Activated naive CD8-positive, alpha-beta T cell treated with anti-CD3 and anti-CD28 coated beads, Interleukin-2, amount 50 U/mL, for 24 hours (primary cell): ENCODE results near the gene TCF4.

Source experiments
- ATAC-seq: fragments of 150-1000 bp; cut with Tn5 transposase; one replicate; pipeline ENCODE4 v1.10.0; 2021
- DNase-seq: peaks from one replicate; pipeline ENCODE4 v3.0.0; 2021
- H3K27ac Mint-ChIP-seq: one replicate; pipeline ENCODE4 v1.8.0; 2021; ENCODE audit warnings: mild to moderate bottlenecking, mixed read lengths
- H3K27me3 Mint-ChIP-seq: one replicate; pipeline ENCODE4 v1.8.0; 2021; ENCODE audit warnings: mixed read lengths
- H3K36me3 Mint-ChIP-seq: one replicate; pipeline ENCODE4 v1.8.0; 2021; ENCODE audit warnings: low read depth, mixed read lengths
- H3K4me1 Mint-ChIP-seq: one replicate; pipeline ENCODE4 v1.8.0; 2021; ENCODE audit warnings: mixed read lengths
- H3K4me3 Mint-ChIP-seq: one replicate; pipeline ENCODE4 v1.8.0; 2021; ENCODE audit warnings: mild to moderate bottlenecking, moderate library complexity, mixed read lengths
- H3K9me3 Mint-ChIP-seq: one replicate; pipeline ENCODE4 v1.8.0; 2021; ENCODE audit warnings: mixed read lengths

Gene TCF4

DNA sequence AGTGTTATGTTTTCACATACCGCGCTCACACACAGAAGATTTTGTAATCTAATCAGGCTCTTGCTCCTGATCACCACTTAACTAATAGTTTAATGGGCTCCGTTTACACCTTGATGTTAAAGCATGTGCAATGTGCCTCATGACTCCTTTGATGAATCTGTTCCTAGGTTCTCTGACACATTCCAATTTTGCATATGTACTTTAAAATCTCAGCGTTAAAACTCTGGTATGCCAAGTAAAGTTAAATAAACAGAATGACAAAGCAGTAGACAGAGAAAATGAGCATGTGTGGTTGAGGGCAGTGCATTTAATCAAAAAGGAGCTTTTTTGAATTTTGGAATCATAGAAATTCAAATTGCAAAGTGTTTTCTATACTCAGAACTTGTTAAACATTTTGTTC, 96.4 kb downstream of the TCF4 start:
- no peak overlapping the region for H3K4me3 Mint-ChIP-seq
- H3K27me3 Mint-ChIP-seq: peaks cover 4% of the 10 kb centered on the region
- H3K27ac Mint-ChIP-seq: no peak overlapping the region
- H3K9me3 Mint-ChIP-seq: no peaks in the 10 kb centered on the region
- H3K36me3 Mint-ChIP-seq: no peaks in the 10 kb centered on the region
- ATAC-seq (no peak), DNase-seq (no peak)
- peaks cover 13% of the 10 kb centered on the region for H3K4me1 Mint-ChIP-seq

DNA sequence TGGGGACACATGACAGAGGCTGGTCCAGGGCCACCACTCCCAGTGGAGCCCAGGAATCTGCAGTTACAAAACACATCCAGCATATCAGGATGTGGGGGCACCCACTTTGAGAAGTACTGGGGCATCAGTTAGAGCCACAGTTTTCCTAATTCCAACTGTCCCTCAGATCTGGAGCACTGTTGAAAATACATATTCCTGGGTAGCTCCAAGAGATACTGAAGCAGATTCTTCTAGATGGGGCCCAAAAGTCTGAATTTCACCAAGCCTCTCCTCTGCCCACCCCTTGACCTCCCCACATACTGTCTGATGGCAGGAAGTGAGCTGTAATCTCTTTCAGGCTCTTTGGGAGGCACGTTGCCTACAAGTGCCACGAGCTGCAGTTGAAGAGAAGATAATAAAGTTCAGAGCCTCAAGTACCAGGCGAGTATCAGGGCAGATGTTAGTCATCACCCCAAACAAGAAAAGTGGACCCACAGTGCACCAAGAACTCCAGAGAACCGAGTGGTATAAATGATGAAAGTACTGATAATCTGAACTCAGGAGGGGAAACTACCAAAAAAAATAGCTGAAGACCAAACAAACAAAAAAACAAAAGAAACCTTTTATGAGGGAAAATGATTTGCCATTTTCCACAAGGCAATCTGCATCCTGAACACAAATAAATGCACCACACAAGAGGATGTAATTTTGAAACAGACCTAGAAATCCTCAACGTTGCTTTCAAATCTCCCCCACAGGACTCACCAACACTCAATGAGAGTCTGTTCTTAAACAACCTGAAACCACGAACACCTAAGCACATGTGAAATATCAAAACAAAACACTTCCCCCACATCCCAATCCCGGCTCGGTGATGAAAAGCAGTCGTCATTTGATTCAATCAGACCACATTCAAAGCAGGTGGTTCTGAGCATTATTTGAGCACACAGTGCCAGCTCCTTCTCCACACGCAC, 98.7 kb downstream of the TCF4 start:
- peak; percentile 14 for DNase-seq
- Mint-ChIP-seq H3K4me1 (peaks cover 20% of the 10 kb centered on the region), H3K4me3 (peak overlapping the region; percentile 7), H3K9me3 (no peaks in the 10 kb centered on the region), H3K27ac (peak overlapping the region; percentile 80), H3K36me3 (no peaks in the 10 kb centered on the region), H3K27me3 (peaks cover 7% of the 10 kb centered on the region)
- peak; percentile 79 for ATAC-seq

DNA sequence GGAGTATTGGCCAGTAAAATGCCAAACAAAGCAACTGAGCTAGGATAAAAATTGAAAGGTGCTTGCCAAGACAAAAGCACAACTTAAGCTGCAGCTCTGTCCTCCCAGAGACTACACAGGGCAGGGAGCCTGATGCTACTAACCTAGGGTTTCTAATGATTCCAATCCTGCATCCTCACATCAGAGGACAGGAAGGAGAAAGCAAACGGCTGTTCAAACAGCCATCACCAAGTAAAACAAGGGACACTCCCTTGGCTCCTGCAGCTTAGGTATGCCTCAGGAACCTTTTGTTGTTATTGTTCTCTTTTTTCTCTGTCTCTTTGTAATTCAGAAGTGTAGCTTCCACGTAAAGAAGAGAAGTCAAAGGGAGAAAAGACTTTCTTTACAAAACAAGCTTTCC, 99.5 kb downstream of the TCF4 start:
- Mint-ChIP-seq H3K27ac (no peak overlapping the region), H3K9me3 (no peaks in the 10 kb centered on the region), H3K36me3 (no peaks in the 10 kb centered on the region), H3K4me1 (peaks cover 20% of the 10 kb centered on the region), H3K4me3 (no peak overlapping the region), H3K27me3 (peaks cover 7% of the 10 kb centered on the region)
- ATAC-seq (no peak), DNase-seq (no peak)

DNA sequence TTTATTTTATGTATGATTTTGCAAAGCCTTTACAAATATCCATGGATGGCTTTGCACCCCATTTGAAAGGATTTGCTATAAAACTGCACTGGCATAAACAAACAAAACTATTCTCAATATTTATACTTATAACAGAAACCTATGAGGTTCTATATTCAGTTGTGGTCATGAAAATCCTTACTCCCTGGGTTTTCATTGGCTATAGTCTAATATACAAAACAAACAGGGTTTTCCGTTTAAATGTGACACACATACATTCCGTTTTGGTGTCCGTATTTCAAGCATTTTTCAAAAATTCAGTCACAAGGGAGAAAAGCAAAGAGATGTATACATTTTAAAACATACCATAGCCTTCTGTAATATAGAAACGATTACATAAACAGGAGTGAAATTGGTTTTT, 100.0 kb downstream of the TCF4 start:
- Mint-ChIP-seq H3K4me3 (no peak overlapping the region), H3K27me3 (peaks cover 7% of the 10 kb centered on the region), H3K4me1 (peaks cover 20% of the 10 kb centered on the region), H3K36me3 (no peaks in the 10 kb centered on the region), H3K27ac (no peak overlapping the region), H3K9me3 (no peaks in the 10 kb centered on the region)
- no peak for DNase-seq
- ATAC-seq: no peak

DNA sequence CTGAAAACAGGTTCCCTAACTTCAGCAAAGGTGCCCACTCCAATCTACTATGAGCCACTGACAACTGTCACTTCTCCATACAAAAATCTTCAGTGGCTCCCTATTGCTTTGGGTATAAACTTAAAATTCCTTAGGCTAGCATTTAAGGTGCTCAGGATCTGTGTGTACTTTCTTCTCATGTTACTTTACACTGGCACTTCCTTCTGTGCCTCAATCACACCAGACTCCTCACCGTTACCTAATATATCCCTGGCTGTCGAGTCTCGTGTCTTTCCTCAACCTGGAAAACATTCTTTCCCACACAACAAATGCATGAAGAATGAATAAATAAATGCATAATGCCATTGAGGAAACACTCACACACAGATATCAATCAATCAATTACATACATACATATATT, 101.1 kb downstream of the TCF4 start:
- ATAC-seq: no peak
- no peak overlapping the region for H3K4me3 Mint-ChIP-seq
- H3K9me3 Mint-ChIP-seq: no peaks in the 10 kb centered on the region
- no peak for DNase-seq
- H3K27me3 Mint-ChIP-seq: peaks cover 5% of the 10 kb centered on the region
- peaks cover 20% of the 10 kb centered on the region for H3K4me1 Mint-ChIP-seq
- H3K27ac Mint-ChIP-seq: no peak overlapping the region
- no peaks in the 10 kb centered on the region for H3K36me3 Mint-ChIP-seq

DNA sequence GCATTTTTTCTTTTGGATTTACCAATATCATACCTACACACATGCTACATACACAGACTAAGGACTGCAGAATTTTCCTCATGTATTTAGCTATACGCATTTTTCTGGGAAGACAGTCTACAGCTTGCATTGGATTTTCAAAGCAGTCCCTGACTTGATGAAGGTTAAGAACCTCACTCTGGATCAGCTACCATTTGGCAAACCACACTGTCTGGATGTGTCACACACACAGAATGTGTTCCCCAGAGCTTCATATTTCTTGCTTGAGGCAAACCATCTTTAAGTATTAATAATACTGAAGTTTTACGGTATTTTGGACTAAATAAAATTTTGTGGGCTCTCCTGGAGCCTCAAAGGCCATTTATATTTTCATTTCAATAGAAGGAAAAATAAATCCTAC, 102.3 kb downstream of the TCF4 start:
- peaks cover 3% of the 10 kb centered on the region for H3K27me3 Mint-ChIP-seq
- H3K27ac Mint-ChIP-seq: no peak overlapping the region
- H3K9me3 Mint-ChIP-seq: no peaks in the 10 kb centered on the region
- DNase-seq (no peak), ATAC-seq (no peak)
- H3K4me1 Mint-ChIP-seq: peaks cover 20% of the 10 kb centered on the region
- H3K36me3 Mint-ChIP-seq: no peaks in the 10 kb centered on the region
- H3K4me3 Mint-ChIP-seq: no peak overlapping the region

DNA sequence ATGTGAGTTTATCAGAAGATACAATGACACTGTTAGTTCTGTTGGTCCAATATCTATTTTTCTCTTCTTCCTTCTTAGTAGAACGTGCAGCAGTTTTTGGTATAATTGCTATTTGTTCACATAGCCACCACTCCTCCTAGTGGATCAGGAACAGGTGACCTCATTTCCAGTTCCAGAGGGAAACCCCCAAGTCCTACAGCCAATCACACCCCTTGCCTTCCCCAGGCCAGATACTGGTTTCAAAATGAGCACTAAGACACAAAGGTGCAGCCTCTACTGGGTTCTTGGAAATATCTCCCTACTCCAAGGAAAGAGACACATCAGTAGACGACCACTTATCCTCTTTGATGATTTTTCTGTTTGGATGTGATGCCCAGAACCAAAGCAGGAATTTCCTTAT, 103.2 kb downstream of the TCF4 start:
- peaks cover 18% of the 10 kb centered on the region for H3K4me1 Mint-ChIP-seq
- no peaks in the 10 kb centered on the region for H3K9me3 Mint-ChIP-seq
- peaks cover 3% of the 10 kb centered on the region for H3K27me3 Mint-ChIP-seq
- no peak for DNase-seq
- H3K36me3 Mint-ChIP-seq: no peaks in the 10 kb centered on the region
- ATAC-seq: no peak
- H3K27ac Mint-ChIP-seq: no peak overlapping the region
- no peak overlapping the region for H3K4me3 Mint-ChIP-seq

DNA sequence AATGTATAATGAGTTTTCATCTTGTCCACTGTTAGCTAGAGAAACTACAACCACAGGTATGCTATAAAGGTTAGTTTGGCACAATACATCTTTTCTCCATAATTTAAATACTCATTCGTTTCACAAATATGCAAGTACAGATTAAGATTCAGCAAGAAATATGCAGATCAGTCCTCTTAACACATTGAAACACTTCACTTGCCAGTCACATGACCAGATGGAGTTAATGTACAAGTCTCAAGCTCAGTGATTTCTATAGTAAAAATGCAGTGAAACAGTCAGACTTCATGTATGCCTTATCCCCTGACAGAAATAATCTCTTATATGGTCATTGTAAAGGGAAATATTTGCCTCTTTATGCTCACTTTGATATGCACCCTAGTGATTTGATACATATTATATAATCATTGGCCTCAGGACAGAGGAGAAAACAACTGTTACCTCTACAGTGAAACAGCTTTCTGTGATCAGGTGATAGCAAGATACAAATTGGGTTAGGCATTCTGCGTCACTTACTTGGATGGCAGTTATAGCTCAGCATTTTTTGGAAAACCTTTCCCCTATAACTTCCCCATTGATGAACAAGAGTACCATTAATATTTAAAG, 104.6 kb downstream of the TCF4 start:
- Mint-ChIP-seq H3K27me3 (peaks cover 3% of the 10 kb centered on the region), H3K9me3 (no peaks in the 10 kb centered on the region), H3K27ac (no peak overlapping the region), H3K4me3 (no peak overlapping the region), H3K4me1 (peaks cover 7% of the 10 kb centered on the region), H3K36me3 (no peaks in the 10 kb centered on the region)
- no peak for DNase-seq
- no peak for ATAC-seq

DNA sequence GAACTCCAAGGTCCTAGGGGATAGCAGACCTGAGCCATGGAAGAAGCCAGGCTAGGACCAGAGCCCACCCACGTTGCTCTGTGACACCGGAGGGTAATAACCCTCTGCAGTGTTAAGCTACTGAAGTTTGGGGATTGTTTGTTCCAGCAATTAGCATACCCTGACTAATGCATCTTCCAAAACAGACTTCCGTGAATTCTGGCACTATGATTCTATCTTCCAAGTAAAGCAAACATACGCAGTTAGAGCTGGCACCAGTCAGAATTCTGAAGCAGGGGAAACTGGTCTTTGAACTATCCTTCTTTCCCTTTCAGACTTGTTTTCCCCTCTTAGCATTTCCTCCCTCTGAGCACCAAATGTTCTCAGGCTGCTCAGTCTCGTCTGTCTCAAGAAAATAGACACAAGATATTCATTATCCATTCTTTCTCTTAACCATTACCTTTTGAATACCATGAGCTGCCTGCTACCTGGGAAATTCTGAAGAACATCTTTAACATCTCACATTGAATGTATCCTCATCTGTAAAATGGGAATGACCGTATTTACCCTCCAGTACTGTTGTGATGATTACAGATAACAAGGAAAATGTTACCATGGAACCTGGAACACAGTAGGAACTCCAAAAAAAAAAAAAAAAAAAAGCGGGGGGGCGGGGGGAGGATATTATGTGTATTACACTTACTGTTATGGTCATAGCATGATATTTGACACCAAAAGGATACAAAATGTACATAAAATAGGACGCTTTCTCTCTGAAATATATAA, 108.2 kb downstream of the TCF4 start:
- Mint-ChIP-seq H3K9me3 (no peaks in the 10 kb centered on the region), H3K36me3 (no peaks in the 10 kb centered on the region), H3K27ac (no peak overlapping the region), H3K27me3 (no peaks in the 10 kb centered on the region), H3K4me1 (peaks cover 17% of the 10 kb centered on the region), H3K4me3 (no peak overlapping the region)
- ATAC-seq (no peak), DNase-seq (no peak)

DNA sequence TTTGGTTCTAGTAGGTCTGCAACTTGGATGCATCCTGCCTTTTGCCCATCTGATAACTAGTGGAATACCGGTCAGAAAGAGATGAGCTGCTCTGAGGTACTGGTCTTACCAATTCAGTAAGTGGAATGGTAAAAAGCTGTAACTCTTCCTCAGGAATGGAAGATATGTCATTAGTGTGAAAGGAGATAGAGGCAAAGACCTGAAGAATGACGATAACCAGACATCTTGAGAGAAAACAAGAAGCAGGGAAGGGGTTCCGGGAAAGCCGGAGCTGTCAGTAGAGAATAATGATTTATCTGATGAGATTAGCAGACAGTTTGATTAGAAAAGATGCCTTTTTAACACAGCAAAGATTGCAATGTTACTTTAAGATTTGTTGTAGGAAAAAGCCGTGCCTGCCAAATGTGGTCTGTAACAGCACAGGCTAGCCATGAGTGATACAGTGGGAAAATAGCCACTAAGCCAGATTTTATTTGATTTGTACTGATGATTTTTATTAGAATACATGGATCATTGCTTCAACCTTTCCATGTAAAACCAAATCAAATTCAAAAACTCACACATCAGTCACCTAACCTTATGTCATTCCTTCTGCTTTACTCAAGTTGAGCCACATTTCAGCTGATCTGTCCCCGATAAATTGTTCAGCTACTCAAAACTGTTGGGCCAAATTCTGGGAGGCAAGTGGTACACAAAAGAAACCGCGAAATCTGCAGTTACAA, 110.0 kb downstream of the TCF4 start:
- H3K4me1 Mint-ChIP-seq: peaks cover 15% of the 10 kb centered on the region
- peak overlapping the region; percentile 82 for H3K27ac Mint-ChIP-seq
- no peaks in the 10 kb centered on the region for H3K27me3 Mint-ChIP-seq
- ATAC-seq: no peak
- H3K4me3 Mint-ChIP-seq: peak overlapping the region; percentile 82
- no peaks in the 10 kb centered on the region for H3K9me3 Mint-ChIP-seq
- H3K36me3 Mint-ChIP-seq: no peaks in the 10 kb centered on the region
- DNase-seq: no peak

DNA sequence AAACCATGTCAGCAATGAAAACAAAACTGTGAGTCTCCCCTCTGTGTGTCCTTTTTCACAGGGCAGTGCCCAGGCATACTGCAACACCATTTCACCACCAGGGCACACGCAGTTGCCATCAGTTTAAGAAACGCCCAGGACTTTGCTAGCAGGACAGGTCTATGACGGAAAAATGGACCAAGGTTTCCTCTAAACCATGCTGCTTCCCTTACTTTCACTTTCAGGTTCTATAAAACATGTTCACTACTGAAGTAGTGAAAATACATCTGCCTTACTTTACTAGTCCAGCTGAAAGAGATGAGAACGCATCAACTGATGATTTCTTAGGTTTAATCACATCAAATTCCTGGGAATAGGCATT, 110.5 kb downstream of the TCF4 start:
- H3K9me3 Mint-ChIP-seq: no peaks in the 10 kb centered on the region
- peak overlapping the region; percentile 82 for H3K4me3 Mint-ChIP-seq
- DNase-seq (peak; percentile 17), ATAC-seq (peak; percentile 86)
- peak overlapping the region; percentile 82 for H3K27ac Mint-ChIP-seq
- H3K27me3 Mint-ChIP-seq: no peaks in the 10 kb centered on the region
- peaks cover 15% of the 10 kb centered on the region for H3K4me1 Mint-ChIP-seq
- no peaks in the 10 kb centered on the region for H3K36me3 Mint-ChIP-seq

DNA sequence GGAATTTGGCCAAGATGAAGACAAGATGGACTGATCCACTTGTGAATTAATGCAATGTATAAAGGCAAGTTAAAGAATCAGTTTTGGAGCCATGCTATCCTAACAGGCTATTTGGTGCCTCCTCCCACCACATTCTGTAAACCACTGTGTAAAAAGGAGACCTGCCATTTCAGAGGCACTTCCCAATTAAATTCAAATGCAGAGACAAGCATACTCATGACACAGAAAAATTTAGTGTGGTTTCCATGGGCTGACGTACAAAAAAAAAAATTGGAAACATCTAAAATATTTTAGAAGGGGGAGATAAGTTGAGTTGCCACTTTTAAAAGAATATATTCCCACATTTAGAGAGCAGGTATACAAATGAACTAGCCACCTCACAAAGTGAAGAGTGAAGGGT, 112.1 kb downstream of the TCF4 start:
- Mint-ChIP-seq H3K9me3 (no peaks in the 10 kb centered on the region), H3K4me1 (peaks cover 15% of the 10 kb centered on the region), H3K27me3 (no peaks in the 10 kb centered on the region), H3K27ac (no peak overlapping the region), H3K4me3 (no peak overlapping the region), H3K36me3 (no peaks in the 10 kb centered on the region)
- DNase-seq (no peak), ATAC-seq (no peak)

DNA sequence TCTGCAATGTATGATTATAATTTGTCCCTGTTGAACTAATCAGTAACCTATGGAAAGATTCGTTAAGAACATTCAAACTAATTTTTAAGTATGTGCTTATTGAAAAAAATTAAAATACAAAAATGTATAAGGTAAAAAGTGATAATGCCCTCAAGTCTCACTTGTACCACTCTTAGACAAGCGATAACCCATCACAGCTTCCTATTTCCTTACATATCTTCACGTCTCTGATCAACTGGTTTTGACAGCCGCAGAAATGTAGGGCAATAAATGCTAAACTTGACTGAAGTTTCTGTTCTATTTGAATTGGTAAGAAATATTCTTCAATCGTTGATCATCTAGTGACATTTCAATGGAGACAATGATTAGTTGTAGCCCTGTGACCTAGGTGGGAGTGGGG, 112.5 kb downstream of the TCF4 start:
- H3K9me3 Mint-ChIP-seq: no peaks in the 10 kb centered on the region
- H3K4me3 Mint-ChIP-seq: no peak overlapping the region
- peaks cover 15% of the 10 kb centered on the region for H3K4me1 Mint-ChIP-seq
- no peaks in the 10 kb centered on the region for H3K27me3 Mint-ChIP-seq
- DNase-seq: no peak
- no peak overlapping the region for H3K27ac Mint-ChIP-seq
- no peak for ATAC-seq
- no peaks in the 10 kb centered on the region for H3K36me3 Mint-ChIP-seq

DNA sequence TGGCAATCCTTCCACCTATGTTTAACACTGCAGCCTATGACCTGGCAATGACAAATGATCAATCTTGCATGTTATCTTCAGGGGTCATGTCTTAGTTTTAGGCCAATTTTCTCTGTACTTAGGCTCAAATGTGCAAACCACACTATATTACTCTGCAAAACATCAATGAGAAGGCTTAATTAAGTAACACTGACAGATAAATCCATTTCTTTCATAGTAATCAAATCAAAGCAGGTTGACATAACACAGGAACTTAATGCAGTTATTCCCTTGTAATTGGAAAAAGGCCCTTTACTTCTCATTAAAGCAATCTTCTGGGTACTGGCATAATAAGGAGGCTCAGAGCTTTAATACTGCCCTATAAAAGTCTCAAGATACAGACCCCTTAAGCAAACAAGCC, 114.4 kb downstream of the TCF4 start:
- DNase-seq: no peak
- H3K27me3 Mint-ChIP-seq: no peaks in the 10 kb centered on the region
- H3K9me3 Mint-ChIP-seq: no peaks in the 10 kb centered on the region
- no peak for ATAC-seq
- peaks cover 15% of the 10 kb centered on the region for H3K4me1 Mint-ChIP-seq
- no peaks in the 10 kb centered on the region for H3K36me3 Mint-ChIP-seq
- no peak overlapping the region for H3K27ac Mint-ChIP-seq
- no peak overlapping the region for H3K4me3 Mint-ChIP-seq
